ENCODE measurements around the gene ZNF622. TPM values are rescaled to one million over a fixed set of nuclear protein-coding genes. Genes with fewer than 3 reads are reported as not detected.

ZNF622 gene
- total and polyA plus RNA-seq, 10 donors: 11.2 to 23.9 (median 18.6) TPM

GRCh38 chr5:16406630-16407029 lies 59.0 kb downstream of the ZNF622 start:
- Histone ChIP-seq H3K36me3 (no peaks in the 10 kb centered on the region), H3K27me3 (replicated peaks in 1 of 7) (no peaks in the 10 kb centered on the region), H3K27ac (no peak overlapping the region), H3K4me3 (no peak overlapping the region), H3K9me3 (no peaks in the 10 kb centered on the region), H3K4me1 (no peaks in the 10 kb centered on the region)
- 80 to 94% (median 86%) methylated on average over 1 of the region's 1 CpG for WGBS, 5 donors
- intact Hi-C loops (cut with DNase I; ENCODE audit: low total_unique reads): no loop called here
- no peak for DNase-seq
- no peak for TF ChIP-seq CTCF (IDR thresholded peaks at IDR 0.05 in 8 of 11, conservative IDR thresholded peaks at IDR 0.05 in 3 of 11)
- TF ChIP-seq POLR2A (IDR thresholded peaks at IDR 0.05): no peak
- TF ChIP-seq POLR2AphosphoS5 (IDR thresholded peaks at IDR 0.05): no peak

- TF ChIP-seq POLR2A (IDR thresholded peaks at IDR 0.05) (no peak), POLR2AphosphoS5 (IDR thresholded peaks at IDR 0.05) (no peak), CTCF (IDR thresholded peaks at IDR 0.05 in 8 of 11, conservative IDR thresholded peaks at IDR 0.05 in 3 of 11) (no peak)
- no peaks in the 10 kb centered on the region for H3K4me1 ChIP-seq
- DNase-seq: no peak
These were observed 59.6 kb downstream of the ZNF622 start for GRCh38 chr5:16406023-16406422.

More at GRCh38 chr5:16406023-16406422, 59.6 kb downstream of the ZNF622 start:
- Histone ChIP-seq H3K27me3 (replicated peaks in 1 of 7) (no peaks in the 10 kb centered on the region), H3K27ac (no peak overlapping the region), H3K9me3 (no peaks in the 10 kb centered on the region), H3K36me3 (no peaks in the 10 kb centered on the region), H3K4me3 (no peak overlapping the region)
- intact Hi-C loops (cut with DNase I; ENCODE audit: low total_unique reads): no loop called here
- 70 to 89% (median 83%) methylated on average over 3 of the region's 3 CpGs for WGBS, 5 donors

Other genes with a start within 250 kb of the ZNF622 start
- gene RETREG1, start 151.2 kb upstream of the ZNF622 start, total RNA-seq: 1 to 10 TPM; 3.1 to 9.0 (median 5.8) TPM
- gene RETREG1, start 151.2 kb upstream of the ZNF622 start, polyA plus RNA-seq: 1 to 10 TPM; 2.5 to 2.8 (median 2.6) TPM

Measured in spleen (tissue), 11 donors.